OCI-LY3 (cell line): ENCODE results near the gene MMP20.

Experiments
- CTCF ChIP-seq: fragments of 200-600, 300-600 bp; sonication (generic); IDR thresholded peaks from 2 replicates; pipeline ENCODE4 v1.5.1; 2014; ENCODE audit warnings: antibody characterized with exemption, low read length, low read depth
- EZH2phosphoT487 ChIP-seq: fragments of 200-600 bp; shearing (Covaris generic); IDR thresholded peaks from 2 replicates; pipeline ENCODE4 v1.6.1; 2018; ENCODE audit warnings: antibody characterized with exemption, mixed run types, low read depth

DNA sequence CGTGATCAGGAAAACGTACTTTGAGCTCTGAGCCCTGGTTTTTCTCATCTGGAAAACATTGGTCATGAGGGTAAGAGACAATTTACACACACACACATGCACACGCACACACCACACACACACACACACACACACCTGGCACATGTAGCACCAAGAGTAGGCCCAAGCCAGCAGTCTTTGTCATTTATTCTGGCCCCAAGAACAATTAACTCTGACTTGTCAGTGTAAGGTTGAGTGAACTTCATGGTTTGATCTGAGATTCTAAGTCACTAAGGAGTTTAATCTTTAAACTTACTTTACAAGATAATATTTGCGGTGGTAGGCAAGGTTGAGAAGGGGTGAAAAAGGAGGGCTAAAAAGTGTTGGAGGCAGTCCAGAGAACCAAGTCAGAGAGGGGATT, 44.1 kb downstream of the MMP20 start:
- TF ChIP-seq CTCF (no peak), EZH2phosphoT487 (no peak)
